Activated naive CD8-positive, alpha-beta T cell treated with anti-CD3 and anti-CD28 coated beads for 36 hours (primary cell): ENCODE results near the gene SNCB. TPM values are rescaled to one million over a fixed set of nuclear protein-coding genes. Genes with fewer than 3 reads are reported as not detected.
A peak's percentile ranks its signal among the peaks of the same experiment; 100 is the strongest.

ENCODE experiments used
- DNase-seq: peaks from one replicate; pipeline ENCODE4 v3.0.0; 2021
- H3K27ac Mint-ChIP-seq: one replicate; pipeline ENCODE4 v1.8.0; 2022; ENCODE audit warnings: mild to moderate bottlenecking, moderate library complexity, mixed read lengths
- H3K27me3 Mint-ChIP-seq: one replicate; pipeline ENCODE4 v1.8.0; 2022; ENCODE audit warnings: mild to moderate bottlenecking, mixed read lengths
- H3K36me3 Mint-ChIP-seq: one replicate; pipeline ENCODE4 v1.8.0; 2021; ENCODE audit warnings: mild to moderate bottlenecking, mixed read lengths
- H3K4me1 Mint-ChIP-seq: one replicate; pipeline ENCODE4 v1.8.0; 2021; ENCODE audit warnings: mixed read lengths
- H3K4me3 Mint-ChIP-seq: one replicate; pipeline ENCODE4 v1.8.0; 2022; ENCODE audit warnings: mild to moderate bottlenecking, moderate library complexity, mixed read lengths
- H3K9me3 Mint-ChIP-seq: one replicate; pipeline ENCODE4 v1.8.0; 2022; ENCODE audit warnings: mixed read lengths
- total RNA-seq, 2 experiments: library from RNA; stranded (reverse); gene quantifications; one replicate each; pipeline ENCODE4 v1.2.3, GENCODE V29; 2021

Gene SNCB
- total RNA-seq, 2 experiments from 2014 or later, result 0.46 to 0.80 TPM

DNA sequence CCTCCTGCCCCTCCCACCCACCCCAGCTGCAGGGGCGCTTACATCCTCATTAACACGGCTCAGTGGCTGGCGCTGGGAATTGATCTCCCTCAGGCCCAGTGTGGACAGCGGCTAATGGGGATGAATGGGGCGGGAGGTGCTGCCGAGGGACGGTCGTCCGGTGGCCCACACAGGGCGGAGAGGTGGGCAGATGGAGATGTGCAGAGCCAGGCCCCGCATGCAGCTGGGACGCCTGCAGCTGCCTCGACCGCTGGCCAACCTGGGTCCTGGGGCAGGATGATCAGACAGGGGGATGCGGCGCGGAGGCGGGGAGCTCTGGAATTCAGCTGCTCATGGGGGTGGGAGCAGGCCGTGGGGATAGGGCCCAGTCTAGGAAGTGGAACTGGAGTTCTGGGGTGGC, 34.6 kb upstream of the SNCB start:
- H3K36me3 Mint-ChIP-seq, result no peaks in the 10 kb centered on the region
- H3K4me3 Mint-ChIP-seq, result no peak overlapping the region
- no peak for DNase-seq
- H3K27me3 Mint-ChIP-seq, result peaks cover 17% of the 10 kb centered on the region
- no peak overlapping the region for H3K27ac Mint-ChIP-seq
- H3K4me1 Mint-ChIP-seq, result peaks cover 8% of the 10 kb centered on the region
- H3K9me3 Mint-ChIP-seq, result no peaks in the 10 kb centered on the region

DNA sequence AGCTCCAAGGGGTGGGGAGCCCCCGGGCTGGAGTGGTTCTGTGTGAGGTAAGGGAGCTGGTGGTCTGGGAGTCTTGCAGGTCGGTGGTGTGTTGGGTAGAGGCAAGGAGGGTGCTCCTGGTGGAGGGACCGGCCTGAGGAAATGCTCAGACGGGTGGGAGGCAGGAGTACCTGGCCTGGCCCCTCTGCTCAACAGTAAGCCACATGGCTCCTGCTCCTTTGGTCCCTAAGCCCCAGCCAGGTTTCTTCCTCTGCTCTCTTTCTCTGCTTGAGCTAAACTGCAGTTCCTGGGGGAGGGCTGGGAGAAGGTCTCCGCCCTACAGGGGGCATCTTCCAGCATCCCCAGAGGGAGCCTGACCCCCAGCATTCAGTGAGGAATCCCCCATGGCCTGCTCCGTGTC, 34.1 kb upstream of the SNCB start:
- H3K27me3 Mint-ChIP-seq, result peaks cover 17% of the 10 kb centered on the region
- no peak for DNase-seq
- H3K4me1 Mint-ChIP-seq, result peaks cover 10% of the 10 kb centered on the region
- H3K4me3 Mint-ChIP-seq, result no peak overlapping the region
- H3K36me3 Mint-ChIP-seq, result no peaks in the 10 kb centered on the region
- no peaks in the 10 kb centered on the region for H3K9me3 Mint-ChIP-seq
- no peak overlapping the region for H3K27ac Mint-ChIP-seq

DNA sequence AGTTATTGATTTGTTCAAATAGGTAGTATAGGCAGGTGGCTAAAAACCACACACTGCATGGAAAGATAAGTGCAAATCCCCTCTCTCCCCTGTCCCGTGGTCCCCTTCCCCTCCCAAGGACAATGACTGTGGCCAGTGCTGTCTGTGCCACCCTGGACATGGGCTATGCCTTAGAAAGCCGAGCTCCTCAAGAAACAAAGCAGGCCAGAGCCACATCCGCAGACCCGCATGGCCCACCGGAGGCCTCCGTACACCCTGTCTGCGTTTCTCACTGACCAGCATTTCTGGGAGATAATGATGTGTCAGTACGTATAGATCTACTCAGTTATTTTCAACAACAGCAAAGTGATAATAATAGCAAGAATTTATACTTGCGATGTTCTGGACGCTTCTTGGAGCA, 33.2 kb upstream of the SNCB start:
- Mint-ChIP-seq H3K36me3 (no peaks in the 10 kb centered on the region), H3K27me3 (peaks cover 13% of the 10 kb centered on the region), H3K27ac (no peak overlapping the region), H3K9me3 (no peaks in the 10 kb centered on the region), H3K4me3 (no peak overlapping the region), H3K4me1 (peaks cover 19% of the 10 kb centered on the region)
- no peak for DNase-seq

DNA sequence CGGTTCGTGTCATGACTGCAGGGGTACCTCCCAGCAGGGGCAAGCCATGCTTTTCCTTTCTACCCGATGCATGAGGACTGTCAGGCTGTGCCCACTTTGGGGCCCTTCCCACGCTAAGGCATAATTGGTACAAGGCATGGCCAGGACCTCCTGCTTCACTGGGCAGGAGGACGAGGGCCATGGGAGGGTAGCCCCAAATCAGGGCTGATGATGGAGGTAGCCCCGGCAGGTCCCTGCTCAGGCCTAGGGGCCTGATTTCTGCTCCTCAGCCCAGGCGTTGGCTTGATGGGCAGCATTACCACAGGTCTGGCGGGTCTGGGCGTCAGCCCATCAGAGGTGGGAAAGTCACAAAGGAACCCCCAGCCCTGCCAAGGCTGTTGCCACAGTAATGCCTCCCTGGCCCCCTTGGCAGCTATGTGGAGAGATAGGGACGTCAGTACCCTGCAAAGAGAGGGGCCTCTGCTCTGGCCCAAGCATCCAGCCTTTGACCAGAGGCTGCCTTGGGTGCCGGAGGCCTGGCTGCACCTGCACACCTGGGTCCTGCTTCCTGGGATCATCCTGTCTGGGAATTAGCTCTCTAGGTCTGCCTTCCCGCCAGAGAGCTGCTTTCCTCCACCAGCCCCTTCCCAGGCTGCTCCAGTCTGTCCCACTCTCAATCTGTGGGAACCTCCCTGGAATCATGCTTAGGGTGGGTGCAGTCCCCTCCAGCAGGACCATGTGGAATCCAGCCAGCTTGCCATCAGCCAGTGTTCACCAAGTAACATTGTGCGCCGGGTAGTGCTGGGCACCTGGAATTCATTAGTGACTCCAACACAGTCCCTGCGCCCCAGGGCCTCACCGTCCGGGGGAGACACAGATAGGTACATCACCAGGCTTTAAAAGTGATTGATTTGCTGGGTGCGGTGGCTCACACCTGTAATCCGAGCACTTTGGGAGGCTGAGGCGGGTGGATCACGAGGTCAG, 32.3 kb upstream of the SNCB start:
- DNase-seq, result no peak
- no peak overlapping the region for H3K27ac Mint-ChIP-seq
- peaks cover 28% of the 10 kb centered on the region for H3K4me1 Mint-ChIP-seq
- H3K27me3 Mint-ChIP-seq, result peaks cover 10% of the 10 kb centered on the region
- no peaks in the 10 kb centered on the region for H3K9me3 Mint-ChIP-seq
- H3K36me3 Mint-ChIP-seq, result no peaks in the 10 kb centered on the region
- no peak overlapping the region for H3K4me3 Mint-ChIP-seq

- Mint-ChIP-seq H3K4me1 (peaks cover 28% of the 10 kb centered on the region), H3K36me3 (no peaks in the 10 kb centered on the region), H3K4me3 (no peak overlapping the region), H3K9me3 (no peaks in the 10 kb centered on the region), H3K27me3 (peaks cover 10% of the 10 kb centered on the region), H3K27ac (no peak overlapping the region)
- no peak for DNase-seq
Measured at GRCh38 chr5:176661676-176662075, 31.3 kb upstream of the SNCB start.

DNA sequence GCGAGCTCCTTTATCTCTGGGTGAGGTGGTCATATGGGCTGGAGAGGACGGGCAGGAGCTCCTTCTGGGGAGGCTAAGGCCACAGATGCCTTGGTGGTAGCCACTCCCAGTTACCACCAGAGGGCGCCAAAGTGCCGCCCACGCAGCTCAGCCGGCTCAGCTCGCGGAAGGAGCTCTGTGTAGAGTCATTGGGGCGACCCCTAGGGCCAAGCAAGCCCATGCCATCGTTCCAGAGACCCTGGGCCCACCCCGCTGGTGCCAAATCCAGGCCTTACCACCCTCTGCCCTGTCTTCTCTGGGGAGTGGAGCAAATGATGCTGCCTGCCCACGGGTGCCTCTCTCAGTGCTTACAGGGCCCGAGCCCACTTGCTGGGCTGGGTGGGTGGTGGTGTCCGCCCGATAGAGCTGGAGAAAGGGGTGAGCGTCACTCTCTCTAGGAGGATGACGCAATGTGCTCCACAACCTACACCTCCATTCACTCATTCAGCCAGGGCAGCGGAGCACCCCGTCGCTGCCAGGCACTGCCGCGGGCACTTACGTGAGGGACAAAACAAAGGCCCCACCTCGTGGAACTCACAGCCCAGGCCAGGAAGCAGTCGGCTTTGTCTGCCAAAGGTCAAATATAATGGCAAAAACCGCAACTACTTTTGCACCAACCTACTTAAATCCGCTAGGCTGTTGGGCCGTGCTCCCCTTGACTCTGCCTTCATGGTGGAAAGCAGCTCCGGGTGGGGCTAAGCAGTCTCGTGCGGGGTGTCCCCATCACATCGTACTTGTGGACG, 30.7 kb upstream of the SNCB start:
- H3K36me3 Mint-ChIP-seq, result no peaks in the 10 kb centered on the region
- H3K27me3 Mint-ChIP-seq, result peaks cover 7% of the 10 kb centered on the region
- peak; percentile 82 for DNase-seq
- no peak overlapping the region for H3K4me3 Mint-ChIP-seq
- no peaks in the 10 kb centered on the region for H3K9me3 Mint-ChIP-seq
- no peak overlapping the region for H3K27ac Mint-ChIP-seq
- peaks cover 28% of the 10 kb centered on the region for H3K4me1 Mint-ChIP-seq

DNA sequence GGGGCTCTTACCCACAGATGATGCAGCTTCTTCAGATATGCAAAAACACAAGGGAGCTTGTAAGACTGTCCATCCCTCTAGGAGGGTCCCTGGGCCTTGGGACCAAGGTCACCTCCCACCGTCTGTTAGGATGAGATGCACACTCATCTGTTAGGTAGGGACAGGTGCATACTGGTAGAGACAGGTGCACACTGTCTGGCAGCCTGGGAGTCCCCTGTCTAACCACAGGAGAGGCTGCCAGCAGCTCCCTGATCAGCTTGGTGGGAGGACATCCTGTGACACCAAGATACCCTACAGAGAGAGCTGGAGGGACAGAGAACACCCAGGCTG, 30.2 kb upstream of the SNCB start:
- no peaks in the 10 kb centered on the region for H3K9me3 Mint-ChIP-seq
- DNase-seq, result no peak
- H3K27me3 Mint-ChIP-seq, result peaks cover 7% of the 10 kb centered on the region
- no peaks in the 10 kb centered on the region for H3K36me3 Mint-ChIP-seq
- peaks cover 28% of the 10 kb centered on the region for H3K4me1 Mint-ChIP-seq
- H3K27ac Mint-ChIP-seq, result no peak overlapping the region
- no peak overlapping the region for H3K4me3 Mint-ChIP-seq

DNA sequence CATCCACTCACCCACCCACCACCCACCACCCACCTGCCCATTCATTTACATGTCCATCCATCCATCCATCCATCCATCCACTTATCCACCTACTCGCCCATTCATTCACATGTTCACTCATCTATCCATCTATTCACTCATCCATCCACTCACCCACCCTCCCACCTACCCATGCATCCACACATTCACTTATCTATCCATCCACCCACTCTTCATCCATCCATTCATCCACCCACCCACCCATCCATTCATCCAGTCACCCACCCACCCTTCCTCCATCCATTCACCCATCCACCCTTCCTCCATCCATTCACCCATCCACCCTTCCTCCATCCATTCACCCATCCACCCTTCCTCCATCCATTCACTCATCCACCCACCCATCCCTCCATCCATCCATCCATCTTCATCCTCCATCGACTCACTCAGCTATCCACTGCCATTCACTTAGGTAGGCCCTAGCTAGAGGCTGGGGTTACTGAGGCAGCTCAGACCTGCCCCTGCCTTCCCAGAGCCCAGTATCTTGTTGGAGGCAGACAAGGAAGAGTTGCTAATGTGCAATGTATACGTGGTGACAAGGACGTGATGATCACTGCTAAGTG, 29.6 kb upstream of the SNCB start:
- Mint-ChIP-seq H3K9me3 (no peaks in the 10 kb centered on the region), H3K4me1 (peaks cover 31% of the 10 kb centered on the region), H3K4me3 (no peak overlapping the region), H3K27me3 (peaks cover 7% of the 10 kb centered on the region), H3K36me3 (no peaks in the 10 kb centered on the region), H3K27ac (no peak overlapping the region)
- no peak for DNase-seq

- no peaks in the 10 kb centered on the region for H3K36me3 Mint-ChIP-seq
- no peak for DNase-seq
- H3K27me3 Mint-ChIP-seq, result peaks cover 7% of the 10 kb centered on the region
- H3K4me1 Mint-ChIP-seq, result peaks cover 31% of the 10 kb centered on the region
- H3K27ac Mint-ChIP-seq, result no peak overlapping the region
- no peaks in the 10 kb centered on the region for H3K9me3 Mint-ChIP-seq
- H3K4me3 Mint-ChIP-seq, result no peak overlapping the region
Measured at GRCh38 chr5:176659512-176659839, 29.1 kb upstream of the SNCB start.

- Mint-ChIP-seq H3K36me3 (no peaks in the 10 kb centered on the region), H3K27ac (no peak overlapping the region), H3K27me3 (peaks cover 2% of the 10 kb centered on the region), H3K4me1 (peaks cover 35% of the 10 kb centered on the region), H3K4me3 (peak overlapping the region; percentile 15), H3K9me3 (no peaks in the 10 kb centered on the region)
- DNase-seq, result no peak
Measured at GRCh38 chr5:176658817-176659511, 28.6 kb upstream of the SNCB start.

DNA sequence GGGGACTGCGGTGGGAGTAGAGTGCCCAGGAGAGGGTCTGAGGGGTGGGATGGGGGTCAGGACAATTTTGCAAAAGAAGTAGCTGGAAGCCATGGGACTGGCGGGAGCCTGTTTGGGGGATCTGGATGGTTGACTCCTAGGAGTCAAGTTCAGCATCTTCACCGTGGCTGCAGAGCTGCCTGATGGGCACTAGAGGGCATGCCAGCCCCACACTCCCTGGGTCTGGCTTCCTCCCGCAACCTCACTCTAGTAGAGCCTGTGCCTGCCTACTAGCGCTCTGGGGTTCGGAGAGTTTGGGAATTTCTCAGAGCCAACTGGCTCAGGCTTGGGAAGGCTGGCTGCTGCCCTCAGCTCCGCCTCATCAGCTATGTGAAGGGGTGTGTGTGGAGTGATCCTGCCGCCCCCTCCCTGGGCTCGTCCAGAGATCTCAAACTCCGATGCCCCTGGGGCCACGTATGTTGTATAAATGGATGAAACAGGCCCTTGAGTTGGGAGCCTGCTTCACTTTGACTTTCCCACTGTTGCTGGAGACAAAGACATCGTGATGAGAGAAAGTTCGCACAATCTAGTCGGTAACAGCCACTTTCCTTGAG, 27.8 kb upstream of the SNCB start:
- Mint-ChIP-seq H3K9me3 (no peaks in the 10 kb centered on the region), H3K4me3 (no peak overlapping the region)

GRCh38 chr5:176656467-176656990, 26.2 kb upstream of the SNCB start:
- Mint-ChIP-seq H3K36me3 (peaks cover 8% of the 10 kb centered on the region), H3K27ac (no peak overlapping the region), H3K4me3 (no peak overlapping the region), H3K9me3 (no peaks in the 10 kb centered on the region), H3K4me1 (peaks cover 52% of the 10 kb centered on the region), H3K27me3 (no peaks in the 10 kb centered on the region)
- no peak for DNase-seq

More for the DNA sequence above, 27.8 kb upstream of the SNCB start:
- DNase-seq, result peak; percentile 64
- Mint-ChIP-seq H3K36me3 (peaks cover 5% of the 10 kb centered on the region), H3K27ac (no peak overlapping the region), H3K4me1 (peaks cover 42% of the 10 kb centered on the region), H3K27me3 (no peaks in the 10 kb centered on the region)

DNA sequence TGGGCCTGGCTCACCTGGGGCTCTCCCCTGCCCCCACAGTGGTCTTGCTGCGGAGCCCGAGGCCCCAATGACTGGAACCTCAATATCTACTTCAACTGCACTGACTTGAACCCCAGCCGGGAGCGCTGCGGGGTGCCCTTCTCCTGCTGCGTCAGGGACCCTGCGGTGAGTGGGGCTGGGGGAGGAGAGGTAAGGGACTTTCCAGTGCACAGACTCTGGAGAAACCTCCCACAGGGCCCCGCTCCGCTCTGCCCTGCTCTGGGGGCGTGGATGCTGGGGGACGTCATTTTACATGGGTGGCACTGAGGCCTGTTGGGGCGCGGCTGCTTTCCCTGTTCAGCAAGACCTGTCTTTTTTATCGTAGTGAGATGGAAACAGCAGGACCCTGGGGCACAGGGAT, 24.5 kb upstream of the SNCB start:
- peak; percentile 12 for DNase-seq
- H3K36me3 Mint-ChIP-seq, result peaks cover 16% of the 10 kb centered on the region
- H3K4me1 Mint-ChIP-seq, result peaks cover 55% of the 10 kb centered on the region
- no peak overlapping the region for H3K4me3 Mint-ChIP-seq
- peaks cover 5% of the 10 kb centered on the region for H3K27me3 Mint-ChIP-seq
- no peak overlapping the region for H3K27ac Mint-ChIP-seq
- no peaks in the 10 kb centered on the region for H3K9me3 Mint-ChIP-seq
